Psoas muscle (tissue), 8 donors: ENCODE results near the gene PARVB. TPM values are rescaled to one million over a fixed set of nuclear protein-coding genes. Genes with fewer than 3 reads are reported as not detected.

Experiments used
- ATAC-seq, 4 donors: fragments of 200-7000 bp; cut with Tn5 transposase; one replicate each; pipeline ENCODE4 v1.9.1; 2020; ENCODE audit warnings: moderate library complexity in 3 of 4, mild to moderate bottlenecking in 2 of 4
- DNase-seq, 2 donors: peaks; one replicate each; pipeline ENCODE4 v3.0.0-alpha.2; 2020
- H3K27ac ChIP-seq: fragments of 200-600 bp; one replicate; pipeline ENCODE4 v1.8.0; 2022
- H3K27me3 ChIP-seq, 3 donors: fragments of 200-600 bp in 1 of 3; one replicate each; pipeline versions ENCODE4 v1.6.1 to v1.8.0; 2013 to 2022; ENCODE audit warnings: low read length in 2 of 3, mild to moderate bottlenecking in 2 of 3, moderate library complexity in 1 of 3; ENCODE audit not compliant: insufficient read depth in 3 of 3
- H3K36me3 ChIP-seq, 2 donors: fragments of 200-600 bp in 1 of 2; one replicate each; pipeline versions ENCODE4 v1.6.1 to v1.8.0; 2013 to 2022; ENCODE audit warnings: low read depth in 1 of 2, mild to moderate bottlenecking in 1 of 2, moderate library complexity in 1 of 2; ENCODE audit not compliant: insufficient read depth in 1 of 2
- H3K4me1 ChIP-seq: fragments of 200-600 bp; one replicate; pipeline ENCODE4 v1.8.0; 2022
- H3K4me3 ChIP-seq: fragments of 200-600 bp; one replicate; pipeline ENCODE4 v1.8.0; 2022; ENCODE audit warnings: mild to moderate bottlenecking
- H3K9me3 ChIP-seq: fragments of 200-600 bp; one replicate; pipeline ENCODE4 v1.8.0; 2022
- CTCF ChIP-seq: fragments of 200-600 bp; IDR thresholded peaks from one replicate; pipeline ENCODE4 v1.8.0; 2022; ENCODE audit warnings: antibody characterized with exemption
- WGBS, 3 donors: extraction: QIAGEN DNeasy Blood & Tissue Kit; methylation state at CpG; one replicate each; pipeline versions ENCODE4 v1.1.6 to v1.1.7; 2013; 5-methylcytosine and 5-hydroxymethylcytosine counted together
- intact Hi-C, 2 donors: fragments of 100-400 bp; cut with DNase I; formaldehyde crosslinking; loops; one replicate each; pipeline versions ENCODE4 v1.11.0 to v1.14.2; 2022
- polyA plus RNA-seq, 3 donors: library from polyadenylated mRNA; stranded (reverse); fragments of 200-250 nt; gene quantifications; one replicate each; pipeline ENCODE4 v1.2.3, GENCODE V29; 2013
- total RNA-seq, 4 donors: library from RNA; stranded (reverse); fragmentation: NEBNext Ultra II Directional in 2 of 4; extraction: Animal tissue kit (Norgen Biotek cat#: 25700) in 2 of 4; gene quantifications; one replicate each; pipeline versions ENCODE4 v1.2.1 to v1.2.4, GENCODE V29; 2021 to 2023
- donor health status: healthy with polysubstance abuse.
- donor health status: DM: no; HTN: no; CAD: no; lungs with moderate emphysema.
- donor health status: Bipolar disorder and iron deficiency.
- donor health status: healthy.
- donor health status: DM: yes; HTN: yes; CAD: no.
- donor health status: DM: no; HTN: no; CAD: no.
- donor health status: DM: no; HTN: no; CAD: no.
- donor health status: DM: yes; HTN: yes; CAD: no.

PARVB gene
- total and polyA plus RNA-seq, 7 donors: 84.5 to 172 (median 103) TPM

- H3K4me3 ChIP-seq: no peak overlapping the region
- peaks cover 95% of the 10 kb centered on the region for H3K4me1 ChIP-seq
- peak overlapping the region; percentile 96 for H3K27ac ChIP-seq
- intact Hi-C loops: no loop called here
- WGBS, 3 donors: 79 to 86% (median 84%) methylated on average over 18 of the region's 18 CpGs
- no peaks in the 10 kb centered on the region for H3K36me3 ChIP-seq
- DNase-seq: peak in 1 of 2 donors; percentile 48
- ATAC-seq: no peak
- no peak for TF ChIP-seq CTCF
- no peaks in the 10 kb centered on the region for H3K9me3 ChIP-seq
- no peaks in the 10 kb centered on the region for H3K27me3 ChIP-seq
Observed at GRCh38 chr22:44030051-44030701, 6.1 kb downstream of the PARVB start.

- Histone ChIP-seq H3K36me3 (no peaks in the 10 kb centered on the region), H3K4me1 (peaks cover 89% of the 10 kb centered on the region), H3K9me3 (no peaks in the 10 kb centered on the region), H3K27ac (peak overlapping the region; percentile 96), H3K4me3 (no peak overlapping the region), H3K27me3 (no peaks in the 10 kb centered on the region)
- TF ChIP-seq CTCF: no peak
- intact Hi-C loops: no loop called here
- WGBS, 3 donors: 59 to 75% (median 67%) methylated on average over 8 of the region's 8 CpGs
- ATAC-seq: no peak
- peak in 1 of 2 donors; percentile 37 for DNase-seq
Observed at GRCh38 chr22:44030702-44031082, 6.6 kb downstream of the PARVB start.

GRCh38 chr22:44031158-44031952 lies 7.3 kb downstream of the PARVB start:
- no peaks in the 10 kb centered on the region for H3K27me3 ChIP-seq
- peaks cover 90% of the 10 kb centered on the region for H3K4me1 ChIP-seq
- intact Hi-C loops: no loop called here
- H3K36me3 ChIP-seq: no peaks in the 10 kb centered on the region
- no peak for ATAC-seq
- no peak for TF ChIP-seq CTCF
- peak overlapping the region; percentile 96 for H3K27ac ChIP-seq
- no peaks in the 10 kb centered on the region for H3K9me3 ChIP-seq
- H3K4me3 ChIP-seq: no peak overlapping the region
- 58 to 77% (median 67%) methylated on average over 21 of the region's 21 CpGs for WGBS, 3 donors
- peak in 1 of 2 donors; percentile 42 for DNase-seq

- H3K36me3 ChIP-seq: no peaks in the 10 kb centered on the region
- H3K27ac ChIP-seq: peak overlapping the region; percentile 96
- peak; percentile 57 to 76 (median 66) for ATAC-seq
- intact Hi-C loops: no loop called here
- WGBS, 3 donors: 48 to 60% (median 50%) methylated on average over 14 of the region's 14 CpGs
- peaks cover 86% of the 10 kb centered on the region for H3K4me1 ChIP-seq
- H3K27me3 ChIP-seq: no peaks in the 10 kb centered on the region
- no peaks in the 10 kb centered on the region for H3K9me3 ChIP-seq
- TF ChIP-seq CTCF: no peak
- peak overlapping the region; percentile 11 for H3K4me3 ChIP-seq
- peak; percentile 29 to 61 for DNase-seq
Observed at GRCh38 chr22:44032126-44032730, 8.1 kb downstream of the PARVB start.
